ENCODE measurements around the gene CACNA1B.

DNA sequence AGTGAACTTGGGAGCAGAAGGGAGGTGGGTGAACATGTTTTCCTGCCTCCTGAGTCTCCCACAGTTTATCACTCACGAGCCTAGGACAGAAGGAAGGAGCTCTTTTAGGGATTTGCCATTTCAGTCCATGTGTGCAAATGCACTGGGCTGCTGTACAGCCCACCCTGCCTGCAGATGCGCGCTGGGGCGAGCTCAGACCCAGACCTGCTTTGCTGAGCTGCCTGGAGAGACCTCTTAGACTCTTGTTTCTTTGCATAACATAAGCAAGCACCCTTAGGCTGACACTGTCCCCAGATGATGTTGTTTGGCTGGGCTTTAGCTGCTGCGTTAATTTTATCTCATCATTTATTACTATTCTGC, 199.0 kb downstream of the CACNA1B start:
- TF ChIP-seq, protein P1, sequence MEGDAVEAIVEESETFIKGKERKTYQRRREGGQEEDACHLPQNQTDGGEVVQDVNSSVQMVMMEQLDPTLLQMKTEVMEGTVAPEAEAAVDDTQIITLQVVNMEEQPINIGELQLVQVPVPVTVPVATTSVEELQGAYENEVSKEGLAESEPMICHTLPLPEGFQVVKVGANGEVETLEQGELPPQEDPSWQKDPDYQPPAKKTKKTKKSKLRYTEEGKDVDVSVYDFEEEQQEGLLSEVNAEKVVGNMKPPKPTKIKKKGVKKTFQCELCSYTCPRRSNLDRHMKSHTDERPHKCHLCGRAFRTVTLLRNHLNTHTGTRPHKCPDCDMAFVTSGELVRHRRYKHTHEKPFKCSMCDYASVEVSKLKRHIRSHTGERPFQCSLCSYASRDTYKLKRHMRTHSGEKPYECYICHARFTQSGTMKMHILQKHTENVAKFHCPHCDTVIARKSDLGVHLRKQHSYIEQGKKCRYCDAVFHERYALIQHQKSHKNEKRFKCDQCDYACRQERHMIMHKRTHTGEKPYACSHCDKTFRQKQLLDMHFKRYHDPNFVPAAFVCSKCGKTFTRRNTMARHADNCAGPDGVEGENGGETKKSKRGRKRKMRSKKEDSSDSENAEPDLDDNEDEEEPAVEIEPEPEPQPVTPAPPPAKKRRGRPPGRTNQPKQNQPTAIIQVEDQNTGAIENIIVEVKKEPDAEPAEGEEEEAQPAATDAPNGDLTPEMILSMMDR (conservative IDR thresholded peaks at IDR 0.05; ENCODE audit: low read depth, low read length), result no peak
- TF ChIP-seq RFX5 (IDR thresholded peaks at IDR 0.05; ENCODE audit: low read depth, low read length) (no peak), POLR2A (IDR thresholded peaks at IDR 0.05; ENCODE audit: low read depth, low read length) (no peak), BHLHE40 (IDR thresholded peaks at IDR 0.05; ENCODE audit: low read depth, low read length) (no peak), MAFK (IDR thresholded peaks at IDR 0.05; ENCODE audit: low read depth, low read length) (no peak), SMC3 (IDR thresholded peaks at IDR 0.05; ENCODE audit: low read depth, low read length) (no peak), RAD21 (IDR thresholded peaks at IDR 0.05; ENCODE audit: low read length) (no peak), NFE2L2 (IDR thresholded peaks at IDR 0.05; ENCODE audit: low read depth, low read length) (no peak), RCOR1 (IDR thresholded peaks at IDR 0.05; ENCODE audit: insufficient replicate concordance, low read length) (no peak), CEBPB (IDR thresholded peaks at IDR 0.05; ENCODE audit: low read depth, low read length) (no peak), FOS (IDR thresholded peaks at IDR 0.05; ENCODE audit: low read depth, low read length) (no peak), MXI1 (IDR thresholded peaks at IDR 0.05; ENCODE audit: borderline replicate concordance, low read depth, low read length) (no peak)
- TF ChIP-seq, protein P2, sequence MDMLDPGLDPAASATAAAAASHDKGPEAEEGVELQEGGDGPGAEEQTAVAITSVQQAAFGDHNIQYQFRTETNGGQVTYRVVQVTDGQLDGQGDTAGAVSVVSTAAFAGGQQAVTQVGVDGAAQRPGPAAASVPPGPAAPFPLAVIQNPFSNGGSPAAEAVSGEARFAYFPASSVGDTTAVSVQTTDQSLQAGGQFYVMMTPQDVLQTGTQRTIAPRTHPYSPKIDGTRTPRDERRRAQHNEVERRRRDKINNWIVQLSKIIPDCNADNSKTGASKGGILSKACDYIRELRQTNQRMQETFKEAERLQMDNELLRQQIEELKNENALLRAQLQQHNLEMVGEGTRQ (IDR thresholded peaks at IDR 0.05; ENCODE audit: low read depth, low read length), result no peak
- TF ChIP-seq, protein P3, sequence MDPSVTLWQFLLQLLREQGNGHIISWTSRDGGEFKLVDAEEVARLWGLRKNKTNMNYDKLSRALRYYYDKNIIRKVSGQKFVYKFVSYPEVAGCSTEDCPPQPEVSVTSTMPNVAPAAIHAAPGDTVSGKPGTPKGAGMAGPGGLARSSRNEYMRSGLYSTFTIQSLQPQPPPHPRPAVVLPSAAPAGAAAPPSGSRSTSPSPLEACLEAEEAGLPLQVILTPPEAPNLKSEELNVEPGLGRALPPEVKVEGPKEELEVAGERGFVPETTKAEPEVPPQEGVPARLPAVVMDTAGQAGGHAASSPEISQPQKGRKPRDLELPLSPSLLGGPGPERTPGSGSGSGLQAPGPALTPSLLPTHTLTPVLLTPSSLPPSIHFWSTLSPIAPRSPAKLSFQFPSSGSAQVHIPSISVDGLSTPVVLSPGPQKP (IDR thresholded peaks at IDR 0.05; ENCODE audit: borderline replicate concordance, low read depth, low read length), result no peak

All from IMR-90 (cell line).